Measurements from ENCODE around the gene ADCY1.

Gene ADCY1

GRCh38 chr7:45662018-45662417 is 87.8 kb downstream of the ADCY1 start:
- Histone ChIP-seq H3K36me3 (replicated peaks; ENCODE audit: low read depth, low read length) (no peaks in the 10 kb centered on the region), H3K9me3 (ENCODE audit: insufficient read depth, low read length) (no peaks in the 10 kb centered on the region), H3K27ac (ENCODE audit: low read length) (no peak overlapping the region), H3K27me3 (ENCODE audit: low read depth, low read length) (no peaks in the 10 kb centered on the region), H3K9ac (ENCODE audit: low read length) (no peak overlapping the region), H3K4me2 (ENCODE audit: low read length) (no peak overlapping the region), H3K4me1 (ENCODE audit: low read length) (no peaks in the 10 kb centered on the region), H3K79me2 (ENCODE audit: low read length) (no peaks in the 10 kb centered on the region), H4K20me1 (ENCODE audit: insufficient read depth, low read length) (no peaks in the 10 kb centered on the region), H3K4me3 (ENCODE audit: low read length) (no peak overlapping the region), H2AFZ (ENCODE audit: low read depth, low read length) (no peak overlapping the region)
- no peak for TF ChIP-seq CTCF (IDR thresholded peaks at IDR 0.05; ENCODE audit: low read depth, low read length)
- TF ChIP-seq EZH2phosphoT487 (IDR thresholded peaks at IDR 0.05; ENCODE audit: low read depth): no peak

GRCh38 chr7:45662540-45663166 is 88.5 kb downstream of the ADCY1 start:
- H3K36me3 ChIP-seq (replicated peaks; ENCODE audit: low read depth, low read length): no peaks in the 10 kb centered on the region
- H3K27me3 ChIP-seq (ENCODE audit: low read depth, low read length): no peaks in the 10 kb centered on the region
- H3K4me1 ChIP-seq (ENCODE audit: low read length): no peaks in the 10 kb centered on the region
- no peak overlapping the region for H3K27ac ChIP-seq (ENCODE audit: low read length)
- H3K9ac ChIP-seq (ENCODE audit: low read length): no peak overlapping the region
- TF ChIP-seq CTCF (IDR thresholded peaks at IDR 0.05; ENCODE audit: low read depth, low read length) (no peak), EZH2phosphoT487 (IDR thresholded peaks at IDR 0.05; ENCODE audit: low read depth) (no peak)
- H2AFZ ChIP-seq (ENCODE audit: low read depth, low read length): no peak overlapping the region
- no peak overlapping the region for H3K4me3 ChIP-seq (ENCODE audit: low read length)
- no peaks in the 10 kb centered on the region for H4K20me1 ChIP-seq (ENCODE audit: insufficient read depth, low read length)
- no peaks in the 10 kb centered on the region for H3K79me2 ChIP-seq (ENCODE audit: low read length)
- H3K9me3 ChIP-seq (ENCODE audit: insufficient read depth, low read length): no peaks in the 10 kb centered on the region
- no peak overlapping the region for H3K4me2 ChIP-seq (ENCODE audit: low read length)

GRCh38 chr7:45663167-45663921 is 89.2 kb downstream of the ADCY1 start:
- H3K27ac ChIP-seq (ENCODE audit: low read length): no peak overlapping the region
- H3K9ac ChIP-seq (ENCODE audit: low read length): no peak overlapping the region
- no peak overlapping the region for H3K4me2 ChIP-seq (ENCODE audit: low read length)
- no peaks in the 10 kb centered on the region for H3K27me3 ChIP-seq (ENCODE audit: low read depth, low read length)
- no peak overlapping the region for H2AFZ ChIP-seq (ENCODE audit: low read depth, low read length)
- H3K36me3 ChIP-seq (replicated peaks; ENCODE audit: low read depth, low read length): no peaks in the 10 kb centered on the region
- H3K79me2 ChIP-seq (ENCODE audit: low read length): no peaks in the 10 kb centered on the region
- no peaks in the 10 kb centered on the region for H4K20me1 ChIP-seq (ENCODE audit: insufficient read depth, low read length)
- peak; percentile 41 for TF ChIP-seq CTCF (IDR thresholded peaks at IDR 0.05; ENCODE audit: low read depth, low read length)
- TF ChIP-seq EZH2phosphoT487 (IDR thresholded peaks at IDR 0.05; ENCODE audit: low read depth): no peak
- H3K4me1 ChIP-seq (ENCODE audit: low read length): no peaks in the 10 kb centered on the region
- no peaks in the 10 kb centered on the region for H3K9me3 ChIP-seq (ENCODE audit: insufficient read depth, low read length)
- no peak overlapping the region for H3K4me3 ChIP-seq (ENCODE audit: low read length)

- no peak overlapping the region for H3K9ac ChIP-seq (ENCODE audit: low read length)
- no peaks in the 10 kb centered on the region for H3K79me2 ChIP-seq (ENCODE audit: low read length)
- no peaks in the 10 kb centered on the region for H3K27me3 ChIP-seq (ENCODE audit: low read depth, low read length)
- H4K20me1 ChIP-seq (ENCODE audit: insufficient read depth, low read length): no peaks in the 10 kb centered on the region
- no peak overlapping the region for H3K27ac ChIP-seq (ENCODE audit: low read length)
- no peaks in the 10 kb centered on the region for H3K36me3 ChIP-seq (replicated peaks; ENCODE audit: low read depth, low read length)
- no peaks in the 10 kb centered on the region for H3K9me3 ChIP-seq (ENCODE audit: insufficient read depth, low read length)
- H3K4me2 ChIP-seq (ENCODE audit: low read length): no peak overlapping the region
- H3K4me3 ChIP-seq (ENCODE audit: low read length): no peak overlapping the region
- H2AFZ ChIP-seq (ENCODE audit: low read depth, low read length): no peak overlapping the region
- TF ChIP-seq EZH2phosphoT487 (IDR thresholded peaks at IDR 0.05; ENCODE audit: low read depth) (no peak), CTCF (IDR thresholded peaks at IDR 0.05; ENCODE audit: low read depth, low read length) (no peak)
- no peaks in the 10 kb centered on the region for H3K4me1 ChIP-seq (ENCODE audit: low read length)
Observed at GRCh38 chr7:45663965-45664633, 89.9 kb downstream of the ADCY1 start.

All from OCI-LY3 (cell line).